HCT116 (cell line): ENCODE results near the gene FREY1. TPM values are rescaled to one million over a fixed set of nuclear protein-coding genes. Genes with fewer than 3 reads are reported as not detected.

Experiments
- ATAC-seq: fragments of 200-7000 bp; cut with Tn5 transposase; 2 replicates; pipeline ENCODE4 v1.9.1; 2020; ENCODE audit warnings: mild to moderate bottlenecking, moderate library complexity
- BruUV-seq: library from RNA; stranded (reverse); fragments of 400-500 nt; replicated peaks from 2 replicates; lab custom pipeline; 2021; lab: Mats Ljungman, UMichigan
- CTCF ChIA-PET: fragments of 300-600 bp; sonication (Branson Sonifier 250); formaldehyde crosslinking; loops from one replicate; lab custom pipeline; 2021; ENCODE audit warnings: antibody characterized with exemption; lab: Charles Lee
- POLR2A ChIA-PET: fragments of 300-600, 350-600 bp; sonication (Branson Sonifier 250); formaldehyde crosslinking; loops from one replicate; lab custom pipeline; 2021; ENCODE audit warnings: antibody characterized with exemption; lab: Charles Lee
- RAD21 ChIA-PET, 2 experiments: fragments of 300-600 bp; sonication (Branson Sonifier 250); formaldehyde crosslinking; loops; one replicate each; lab custom pipeline; 2023; ENCODE audit warnings: low total read pairs in 2 of 2; ENCODE audit not compliant: uncharacterized antibody in 2 of 2, unreplicated experiment in 2 of 2, low non-redundant PET in 1 of 2; lab: Charles Lee
- DNase-seq: peaks from one replicate; pipeline ENCODE4 v3.0.0-alpha.2; 2010; ENCODE audit warnings: low read depth, low spot score
- H2AFZ ChIP-seq: fragments of 200-600 bp; shearing (Covaris generic), sonication (generic); 2 replicates; pipeline ENCODE4 v1.6.1; 2017; ENCODE audit warnings: low read depth, mixed run types, mixed read lengths, antibody characterized with exemption, low read length; ENCODE audit not compliant: poor library complexity, severe bottlenecking
- H3K27ac ChIP-seq: 2 replicates; pipeline ENCODE4 v1.5.1; 2012; ENCODE audit warnings: low read depth, low read length
- H3K27me3 ChIP-seq: fragments of 200-600 bp; sonication (generic); 2 replicates; pipeline ENCODE4 v1.6.1; 2016; ENCODE audit warnings: mixed run types, low read length, mixed read lengths; ENCODE audit not compliant: insufficient read depth
- H3K36me3 ChIP-seq, 2 experiments: fragments of 200-500 bp in 1 of 2; fragments of 200-600 bp in 1 of 2; sonication (Bioruptor generic) in 1 of 2; sonication (generic) in 1 of 2; 2 replicates each; pipeline versions ENCODE4 v1.5.1 to v1.6.1; 2014 to 2016; ENCODE audit warnings: low read length in 2 of 2, inconsistent platforms in 1 of 2, mixed read lengths in 1 of 2, mixed run types in 1 of 2; ENCODE audit not compliant: insufficient read depth in 2 of 2, control insufficient read depth in 1 of 2
- H3K4me1 ChIP-seq, 2 experiments: fragments of 200-600 bp in 1 of 2; sonication (generic) in 1 of 2; 2 replicates each; pipeline versions ENCODE4 v1.5.1 to v1.6.1; 2012 to 2017; ENCODE audit warnings: low read length in 2 of 2, inconsistent platforms in 1 of 2, mild to moderate bottlenecking in 1 of 2, mixed read lengths in 1 of 2, mixed run types in 1 of 2, moderate library complexity in 1 of 2; ENCODE audit not compliant: insufficient read depth in 2 of 2, control insufficient read depth in 1 of 2
- H3K4me2 ChIP-seq: fragments of 200-600 bp; sonication (generic); 2 replicates; pipeline ENCODE4 v1.6.1; 2017; ENCODE audit warnings: mixed run types, low read length, mixed read lengths
- H3K4me3 ChIP-seq, 2 experiments: fragments of 200-600 bp in 1 of 2; sonication (generic) in 1 of 2; replicated peaks in 1 of 2; 2 replicates each; pipeline ENCODE4 v1.5.1; 2011 to 2016; ENCODE audit warnings: low read length in 2 of 2, control low read depth in 1 of 2, low read depth in 1 of 2, mild to moderate bottlenecking in 1 of 2, mixed read lengths in 1 of 2, mixed run types in 1 of 2
- H3K79me2 ChIP-seq: fragments of 200-600 bp; sonication (generic); 2 replicates; pipeline ENCODE4 v1.6.1; 2017; ENCODE audit warnings: mild to moderate bottlenecking, mixed run types, low read length, moderate library complexity, mixed read lengths; ENCODE audit not compliant: insufficient read depth
- H3K9ac ChIP-seq: fragments of 200-600 bp; sonication (generic); 2 replicates; pipeline ENCODE4 v1.6.1; 2016; ENCODE audit warnings: low read length, mixed read lengths
- H3K9me2 ChIP-seq: fragments of 200-600 bp; sonication (generic), shearing (Covaris generic); 2 replicates; pipeline ENCODE4 v1.6.1; 2017; ENCODE audit warnings: mixed run types, mild to moderate bottlenecking, moderate library complexity; ENCODE audit not compliant: insufficient read depth
- H3K9me3 ChIP-seq, 2 experiments: fragments of 200-500 bp in 1 of 2; fragments of 200-600 bp in 1 of 2; sonication (Bioruptor generic) in 1 of 2; sonication (generic) in 1 of 2; 2 replicates each; pipeline ENCODE4 v1.6.1; 2014 to 2017; ENCODE audit warnings: low read length in 2 of 2, mixed read lengths in 2 of 2, inconsistent platforms in 1 of 2, low read depth in 1 of 2, mild to moderate bottlenecking in 1 of 2, mixed run types in 1 of 2, moderate library complexity in 1 of 2; ENCODE audit not compliant: control insufficient read depth in 1 of 2, insufficient read depth in 1 of 2
- H4K20me1 ChIP-seq: fragments of 200-600 bp; sonication (generic), shearing (Covaris generic); 2 replicates; pipeline ENCODE4 v1.6.1; 2017; ENCODE audit warnings: mixed run types, mild to moderate bottlenecking, moderate library complexity; ENCODE audit not compliant: insufficient read depth
- CEBPB ChIP-seq: IDR thresholded peaks from 2 replicates; pipeline ENCODE4 v1.6.1; 2012; ENCODE audit warnings: low read depth
- CTCF ChIP-seq, 3 experiments: fragments of 200-600 bp in 1 of 3; sonication (generic) in 1 of 3; IDR thresholded peaks in 2 of 3; conservative IDR thresholded peaks in 1 of 3; 2 replicates each; pipeline ENCODE4 v1.5.1; 2012 to 2017; ENCODE audit warnings: low read depth in 2 of 3, low read length in 2 of 3, antibody characterized with exemption in 1 of 3, borderline replicate concordance in 1 of 3, control low read depth in 1 of 3, mild to moderate bottlenecking in 1 of 3, mixed read lengths in 1 of 3, mixed run types in 1 of 3, moderate library complexity in 1 of 3; ENCODE audit not compliant: insufficient read depth in 1 of 3
- JUND ChIP-seq: IDR thresholded peaks from 2 replicates; pipeline ENCODE4 v1.6.1; 2012
- SRF ChIP-seq: IDR thresholded peaks from 2 replicates; pipeline ENCODE4 v1.6.1; 2012; ENCODE audit warnings: low read depth
- TCF7L2 ChIP-seq: IDR thresholded peaks from 2 replicates; pipeline ENCODE4 v1.7.0; 2011; ENCODE audit warnings: borderline replicate concordance, inconsistent platforms; ENCODE audit not compliant: insufficient read depth, insufficient read length; ENCODE audit errors: extremely low read depth
- ZFX ChIP-seq: fragments of 450-650 bp; IDR thresholded peaks from 2 replicates; pipeline ENCODE4 v1.6.1; 2017
- ZNF274 ChIP-seq: fragments of 200-500 bp; sonication (Bioruptor generic); IDR thresholded peaks from 2 replicates; pipeline ENCODE4 v1.6.1; 2014; ENCODE audit warnings: mild to moderate bottlenecking, low read depth, low read length, inconsistent platforms
- intact Hi-C: fragments of 100-400 bp; cut with micrococcal nuclease; formaldehyde crosslinking; loops from 2 replicates; pipeline ENCODE4 v1.10.0; 2022
- total RNA-seq: library from RNA; stranded (reverse); gene quantifications from one replicate; pipeline ENCODE4 v1.2.1, GENCODE V29; 2021; ENCODE audit not compliant: unreplicated experiment

Gene FREY1
- total RNA-seq, 1 experiment from 2014 or later, result 0.96 TPM

GRCh38 chr11:45926536-45927331 lies 19.7 kb upstream of the FREY1 start:
- Histone ChIP-seq H3K36me3 (peaks cover 0 to 32% of the 10 kb centered on the region in 2 experiments), H3K27me3 (no peaks in the 10 kb centered on the region), H3K4me3 (no peak overlapping the region), H3K4me2 (no peak overlapping the region), H3K9me2 (no peaks in the 10 kb centered on the region), H2AFZ (no peak overlapping the region), H3K27ac (no peak overlapping the region), H3K9me3 (no peaks in the 10 kb centered on the region), H4K20me1 (no peaks in the 10 kb centered on the region), H3K79me2 (peaks cover 14% of the 10 kb centered on the region), H3K4me1 (peaks cover 2 to 16% of the 10 kb centered on the region in 2 experiments), H3K9ac (no peak overlapping the region)
- intact Hi-C loops, result no loop called here
- POLR2A ChIA-PET, result no interaction called here
- no peak for DNase-seq
- TF ChIP-seq ZNF274, result no peak
- no peak for TF ChIP-seq TCF7L2
- no peak for TF ChIP-seq CTCF (IDR thresholded peaks at IDR 0.05 in 2 of 3, conservative IDR thresholded peaks at IDR 0.05 in 1 of 3; ENCODE audit: borderline replicate concordance in 1 of 3, insufficient read depth in 1 of 3, low read depth in 2 of 3, low read length in 2 of 3)
- CTCF ChIA-PET, result no interaction called here
- BruUV-seq, result no TSS peak
- ATAC-seq, result no peak
- RAD21 ChIA-PET, result no interaction called here

- TF ChIP-seq JUND (no peak), SRF (no peak), CEBPB (no peak), CTCF (IDR thresholded peaks at IDR 0.05 in 2 of 3, conservative IDR thresholded peaks at IDR 0.05 in 1 of 3; ENCODE audit: borderline replicate concordance in 1 of 3, insufficient read depth in 1 of 3, low read depth in 2 of 3, low read length in 2 of 3) (no peak), ZFX (no peak)
- Histone ChIP-seq H3K9me2 (no peaks in the 10 kb centered on the region), H3K4me3 (no peak overlapping the region), H3K9me3 (no peaks in the 10 kb centered on the region), H3K27ac (no peak overlapping the region), H3K9ac (no peak overlapping the region), H3K4me2 (no peak overlapping the region), H3K4me1 (peaks cover 9 to 24% of the 10 kb centered on the region in 2 experiments), H4K20me1 (no peaks in the 10 kb centered on the region), H3K79me2 (peaks cover 14% of the 10 kb centered on the region), H2AFZ (no peak overlapping the region), H3K36me3 (peaks cover 0 to 32% of the 10 kb centered on the region in 2 experiments), H3K27me3 (no peaks in the 10 kb centered on the region)
- CTCF ChIA-PET, result no interaction called here
- RAD21 ChIA-PET, result no interaction called here
- DNase-seq, result no peak
- intact Hi-C loops, result no loop called here
- ATAC-seq, result no peak
- POLR2A ChIA-PET, result no interaction called here
- no TSS peak for BruUV-seq
Observed at GRCh38 chr11:45926001-45926401, 18.9 kb upstream of the FREY1 start.
